Uterus (tissue), 2 donors: ENCODE data around the gene AIG1.

Source experiments
- POLR2A ChIP-seq, 2 donors: fragments of 450-650 bp; IDR thresholded peaks; one replicate each; pipeline ENCODE4 v1.6.1; 2016; ENCODE audit warnings: antibody characterized with exemption in 2 of 2, mild to moderate bottlenecking in 1 of 2, moderate library complexity in 1 of 2
- TF ChIP-seq, protein P1 (sequence below), 4 experiments: fragments of 200-600 bp in 2 of 4; fragments of 450-650 bp in 2 of 4; sonication (generic) in 2 of 4; IDR thresholded peaks; one replicate each; pipeline ENCODE4 v1.5.1; 2016 to 2019; ENCODE audit warnings: antibody characterized with exemption in 4 of 4, mild to moderate bottlenecking in 2 of 4, moderate library complexity in 1 of 4

- TF ChIP-seq, protein P1, sequence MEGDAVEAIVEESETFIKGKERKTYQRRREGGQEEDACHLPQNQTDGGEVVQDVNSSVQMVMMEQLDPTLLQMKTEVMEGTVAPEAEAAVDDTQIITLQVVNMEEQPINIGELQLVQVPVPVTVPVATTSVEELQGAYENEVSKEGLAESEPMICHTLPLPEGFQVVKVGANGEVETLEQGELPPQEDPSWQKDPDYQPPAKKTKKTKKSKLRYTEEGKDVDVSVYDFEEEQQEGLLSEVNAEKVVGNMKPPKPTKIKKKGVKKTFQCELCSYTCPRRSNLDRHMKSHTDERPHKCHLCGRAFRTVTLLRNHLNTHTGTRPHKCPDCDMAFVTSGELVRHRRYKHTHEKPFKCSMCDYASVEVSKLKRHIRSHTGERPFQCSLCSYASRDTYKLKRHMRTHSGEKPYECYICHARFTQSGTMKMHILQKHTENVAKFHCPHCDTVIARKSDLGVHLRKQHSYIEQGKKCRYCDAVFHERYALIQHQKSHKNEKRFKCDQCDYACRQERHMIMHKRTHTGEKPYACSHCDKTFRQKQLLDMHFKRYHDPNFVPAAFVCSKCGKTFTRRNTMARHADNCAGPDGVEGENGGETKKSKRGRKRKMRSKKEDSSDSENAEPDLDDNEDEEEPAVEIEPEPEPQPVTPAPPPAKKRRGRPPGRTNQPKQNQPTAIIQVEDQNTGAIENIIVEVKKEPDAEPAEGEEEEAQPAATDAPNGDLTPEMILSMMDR (IDR thresholded peaks at IDR 0.05) = no peak
- TF ChIP-seq POLR2A (IDR thresholded peaks at IDR 0.05) = no peak
Observed at GRCh38 chr6:143333081-143333480, 272.4 kb downstream of the AIG1 start.
